ENCODE results near the gene MS4A14.
"Not testable (repeated sequence)": the region's sequence is repeated elsewhere in the genome, so short reads cannot be mapped to it uniquely, and the experiment has no call there.

The MS4A14 gene

GRCh38 chr11:60396382-60396781 is at the start of gene MS4A14:
Gene MS4A14 (plus strand): TSS chr11:60396459. CDS start chr11:60396579, 120 bp downstream.
- no peak for DNase-seq

GRCh38 chr11:60347084-60347797 is 49.0 kb upstream of the MS4A14 start:
- no peak for DNase-seq

GRCh38 chr11:60348116-60348515 is 48.1 kb upstream of the MS4A14 start:
- no peak for DNase-seq

GRCh38 chr11:60349990-60350389 is 46.3 kb upstream of the MS4A14 start:
- DNase-seq, result no peak

GRCh38 chr11:60357771-60358170 is 38.5 kb upstream of the MS4A14 start:
- DNase-seq, result no peak

GRCh38 chr11:60360621-60361020 is 35.6 kb upstream of the MS4A14 start:
- DNase-seq, result no peak

GRCh38 chr11:60362241-60362640 is 34.0 kb upstream of the MS4A14 start:
- no peak for DNase-seq

- DNase-seq, result peak; percentile 18 to 70
These were observed 32.5 kb upstream of the MS4A14 start for GRCh38 chr11:60363542-60364470.

- not testable (repeated sequence) for DNase-seq
These were observed 29.9 kb upstream of the MS4A14 start for GRCh38 chr11:60366262-60366904.

- DNase-seq, result no peak
These were observed 29.2 kb upstream of the MS4A14 start for GRCh38 chr11:60367009-60367408.

GRCh38 chr11:60367896-60368295 is 28.4 kb upstream of the MS4A14 start:
- DNase-seq, result no peak

- no peak for DNase-seq
These were observed 25.9 kb upstream of the MS4A14 start for GRCh38 chr11:60370252-60370810.

GRCh38 chr11:60370811-60371298 is 25.4 kb upstream of the MS4A14 start:
- DNase-seq, result no peak

GRCh38 chr11:60371386-60371785 is 24.9 kb upstream of the MS4A14 start:
- DNase-seq, result no peak

GRCh38 chr11:60371854-60372253 is 24.4 kb upstream of the MS4A14 start:
- no peak for DNase-seq

GRCh38 chr11:60372767-60373166 is 23.5 kb upstream of the MS4A14 start:
- no peak for DNase-seq

- DNase-seq, result no peak
These were observed 20.9 kb upstream of the MS4A14 start for GRCh38 chr11:60375316-60375715.

- no peak for DNase-seq
These were observed 19.7 kb upstream of the MS4A14 start for GRCh38 chr11:60376601-60377000.

GRCh38 chr11:60377401-60378136 is 18.7 kb upstream of the MS4A14 start:
- no peak for DNase-seq

GRCh38 chr11:60378354-60378753 is 17.9 kb upstream of the MS4A14 start, which contains the start of gene MS4A7:
Gene MS4A7 (plus strand): TSS chr11:60378532. CDS start chr11:60383142, 4,610 bp downstream.
- DNase-seq, result no peak

GRCh38 chr11:60389279-60389910 is 6.9 kb upstream of the MS4A14 start:
- DNase-seq, result no peak

GRCh38 chr11:60390419-60390818 is 5.8 kb upstream of the MS4A14 start:
- DNase-seq, result no peak
